HCT116 (cell line): ENCODE measurements around the gene RNASE9. TPM values are rescaled to one million over a fixed set of nuclear protein-coding genes. Genes with fewer than 3 reads are reported as not detected.

ENCODE experiments used
- ATAC-seq: fragments of 200-7000 bp; cut with Tn5 transposase; 2 replicates; pipeline ENCODE4 v1.9.1; 2020; ENCODE audit warnings: mild to moderate bottlenecking, moderate library complexity
- BruUV-seq: library from RNA; stranded (reverse); fragments of 400-500 nt; replicated peaks from 2 replicates; lab custom pipeline; 2021; lab: Mats Ljungman, UMichigan
- CTCF ChIA-PET: fragments of 300-600 bp; sonication (Branson Sonifier 250); formaldehyde crosslinking; loops from one replicate; lab custom pipeline; 2021; ENCODE audit warnings: antibody characterized with exemption; lab: Charles Lee
- POLR2A ChIA-PET: fragments of 300-600, 350-600 bp; sonication (Branson Sonifier 250); formaldehyde crosslinking; loops from one replicate; lab custom pipeline; 2021; ENCODE audit warnings: antibody characterized with exemption; lab: Charles Lee
- RAD21 ChIA-PET, 2 experiments: fragments of 300-600 bp; sonication (Branson Sonifier 250); formaldehyde crosslinking; loops; one replicate each; lab custom pipeline; 2023; ENCODE audit warnings: low total read pairs in 2 of 2; ENCODE audit not compliant: uncharacterized antibody in 2 of 2, unreplicated experiment in 2 of 2, low non-redundant PET in 1 of 2; lab: Charles Lee
- DNase-seq: peaks from one replicate; pipeline ENCODE4 v3.0.0-alpha.2; 2010; ENCODE audit warnings: low read depth, low spot score
- H2AFZ ChIP-seq: fragments of 200-600 bp; shearing (Covaris generic), sonication (generic); 2 replicates; pipeline ENCODE4 v1.6.1; 2017; ENCODE audit warnings: low read depth, mixed run types, mixed read lengths, antibody characterized with exemption, low read length; ENCODE audit not compliant: poor library complexity, severe bottlenecking
- H3K27ac ChIP-seq: 2 replicates; pipeline ENCODE4 v1.5.1; 2012; ENCODE audit warnings: low read depth, low read length
- H3K27me3 ChIP-seq: fragments of 200-600 bp; sonication (generic); 2 replicates; pipeline ENCODE4 v1.6.1; 2016; ENCODE audit warnings: mixed run types, low read length, mixed read lengths; ENCODE audit not compliant: insufficient read depth
- H3K36me3 ChIP-seq, 2 experiments: fragments of 200-500 bp in 1 of 2; fragments of 200-600 bp in 1 of 2; sonication (Bioruptor generic) in 1 of 2; sonication (generic) in 1 of 2; 2 replicates each; pipeline versions ENCODE4 v1.5.1 to v1.6.1; 2014 to 2016; ENCODE audit warnings: low read length in 2 of 2, inconsistent platforms in 1 of 2, mixed read lengths in 1 of 2, mixed run types in 1 of 2; ENCODE audit not compliant: insufficient read depth in 2 of 2, control insufficient read depth in 1 of 2
- H3K4me1 ChIP-seq, 2 experiments: fragments of 200-600 bp in 1 of 2; sonication (generic) in 1 of 2; 2 replicates each; pipeline versions ENCODE4 v1.5.1 to v1.6.1; 2012 to 2017; ENCODE audit warnings: low read length in 2 of 2, inconsistent platforms in 1 of 2, mild to moderate bottlenecking in 1 of 2, mixed read lengths in 1 of 2, mixed run types in 1 of 2, moderate library complexity in 1 of 2; ENCODE audit not compliant: insufficient read depth in 2 of 2, control insufficient read depth in 1 of 2
- H3K4me2 ChIP-seq: fragments of 200-600 bp; sonication (generic); 2 replicates; pipeline ENCODE4 v1.6.1; 2017; ENCODE audit warnings: mixed run types, low read length, mixed read lengths
- H3K4me3 ChIP-seq, 2 experiments: fragments of 200-600 bp in 1 of 2; sonication (generic) in 1 of 2; replicated peaks in 1 of 2; 2 replicates each; pipeline ENCODE4 v1.5.1; 2011 to 2016; ENCODE audit warnings: low read length in 2 of 2, control low read depth in 1 of 2, low read depth in 1 of 2, mild to moderate bottlenecking in 1 of 2, mixed read lengths in 1 of 2, mixed run types in 1 of 2
- H3K79me2 ChIP-seq: fragments of 200-600 bp; sonication (generic); 2 replicates; pipeline ENCODE4 v1.6.1; 2017; ENCODE audit warnings: mild to moderate bottlenecking, mixed run types, low read length, moderate library complexity, mixed read lengths; ENCODE audit not compliant: insufficient read depth
- H3K9ac ChIP-seq: fragments of 200-600 bp; sonication (generic); 2 replicates; pipeline ENCODE4 v1.6.1; 2016; ENCODE audit warnings: low read length, mixed read lengths
- H3K9me2 ChIP-seq: fragments of 200-600 bp; sonication (generic), shearing (Covaris generic); 2 replicates; pipeline ENCODE4 v1.6.1; 2017; ENCODE audit warnings: mixed run types, mild to moderate bottlenecking, moderate library complexity; ENCODE audit not compliant: insufficient read depth
- H3K9me3 ChIP-seq, 2 experiments: fragments of 200-500 bp in 1 of 2; fragments of 200-600 bp in 1 of 2; sonication (Bioruptor generic) in 1 of 2; sonication (generic) in 1 of 2; 2 replicates each; pipeline ENCODE4 v1.6.1; 2014 to 2017; ENCODE audit warnings: low read length in 2 of 2, mixed read lengths in 2 of 2, inconsistent platforms in 1 of 2, low read depth in 1 of 2, mild to moderate bottlenecking in 1 of 2, mixed run types in 1 of 2, moderate library complexity in 1 of 2; ENCODE audit not compliant: control insufficient read depth in 1 of 2, insufficient read depth in 1 of 2
- H4K20me1 ChIP-seq: fragments of 200-600 bp; sonication (generic), shearing (Covaris generic); 2 replicates; pipeline ENCODE4 v1.6.1; 2017; ENCODE audit warnings: mixed run types, mild to moderate bottlenecking, moderate library complexity; ENCODE audit not compliant: insufficient read depth
- ATF3 ChIP-seq: IDR thresholded peaks from 2 replicates; pipeline ENCODE4 v1.6.1; 2012
- CBX3 ChIP-seq: IDR thresholded peaks from 2 replicates; pipeline ENCODE4 v1.6.1; 2012; ENCODE audit warnings: low read depth
- CTCF ChIP-seq, 3 experiments: fragments of 200-600 bp in 1 of 3; sonication (generic) in 1 of 3; IDR thresholded peaks in 2 of 3; conservative IDR thresholded peaks in 1 of 3; 2 replicates each; pipeline ENCODE4 v1.5.1; 2012 to 2017; ENCODE audit warnings: low read depth in 2 of 3, low read length in 2 of 3, antibody characterized with exemption in 1 of 3, borderline replicate concordance in 1 of 3, control low read depth in 1 of 3, mild to moderate bottlenecking in 1 of 3, mixed read lengths in 1 of 3, mixed run types in 1 of 3, moderate library complexity in 1 of 3; ENCODE audit not compliant: insufficient read depth in 1 of 3
- EGR1 ChIP-seq: IDR thresholded peaks from 2 replicates; pipeline ENCODE4 v1.6.1; 2012; ENCODE audit warnings: low read depth
- EZH2 ChIP-seq: fragments of 200-600 bp; sonication (generic); IDR thresholded peaks from 2 replicates; pipeline ENCODE4 v1.6.1; 2017; ENCODE audit warnings: antibody characterized with exemption, mixed run types
- EZH2phosphoT487 ChIP-seq: fragments of 200-600 bp; IDR thresholded peaks from 2 replicates; pipeline ENCODE4 v1.6.1; 2018; ENCODE audit warnings: antibody characterized with exemption, borderline replicate concordance
- FOSL1 ChIP-seq: IDR thresholded peaks from 2 replicates; pipeline ENCODE4 v1.6.1; 2012; ENCODE audit warnings: low read depth
- POLR2A ChIP-seq: IDR thresholded peaks from 2 replicates; pipeline ENCODE4 v1.7.0; 2011; ENCODE audit warnings: borderline replicate concordance; ENCODE audit not compliant: insufficient read depth, insufficient read length; ENCODE audit errors: extremely low read depth
- POLR2AphosphoS5 ChIP-seq: IDR thresholded peaks from 2 replicates; pipeline ENCODE4 v1.6.1; 2011; ENCODE audit warnings: mild to moderate bottlenecking, low read depth, low read length, moderate library complexity
- RAD21 ChIP-seq: IDR thresholded peaks from 2 replicates; pipeline ENCODE4 v1.6.1; 2012; ENCODE audit warnings: low read depth, mild to moderate bottlenecking
- SIN3A ChIP-seq: IDR thresholded peaks from 2 replicates; pipeline ENCODE4 v1.6.1; 2012; ENCODE audit warnings: low read depth
- SRF ChIP-seq: IDR thresholded peaks from 2 replicates; pipeline ENCODE4 v1.6.1; 2012; ENCODE audit warnings: low read depth
- TCF7L2 ChIP-seq: IDR thresholded peaks from 2 replicates; pipeline ENCODE4 v1.7.0; 2011; ENCODE audit warnings: borderline replicate concordance, inconsistent platforms; ENCODE audit not compliant: insufficient read depth, insufficient read length; ENCODE audit errors: extremely low read depth
- YY1 ChIP-seq: IDR thresholded peaks from 2 replicates; pipeline ENCODE4 v1.6.1; 2011; ENCODE audit warnings: low read length, low read depth, moderate library complexity, mild to moderate bottlenecking; ENCODE audit not compliant: insufficient replicate concordance; ENCODE audit errors: extremely low read depth
- ZBTB33 ChIP-seq: IDR thresholded peaks from 2 replicates; pipeline ENCODE4 v1.6.1; 2011; ENCODE audit warnings: mild to moderate bottlenecking, low read length, moderate library complexity; ENCODE audit not compliant: insufficient replicate concordance; ENCODE audit errors: extremely low read depth
- ZFX ChIP-seq: fragments of 450-650 bp; IDR thresholded peaks from 2 replicates; pipeline ENCODE4 v1.6.1; 2017
- intact Hi-C: fragments of 100-400 bp; cut with micrococcal nuclease; formaldehyde crosslinking; loops from 2 replicates; pipeline ENCODE4 v1.10.0; 2022
- total RNA-seq: library from RNA; stranded (reverse); gene quantifications from one replicate; pipeline ENCODE4 v1.2.1, GENCODE V29; 2021; ENCODE audit not compliant: unreplicated experiment
- TF ChIP-seq, protein P1 (sequence below): IDR thresholded peaks from 2 replicates; pipeline ENCODE4 v1.6.1; 2012
- TF ChIP-seq, protein P2 (sequence below): IDR thresholded peaks from 2 replicates; pipeline ENCODE4 v1.6.1; 2012; ENCODE audit warnings: low read depth

Gene RNASE9
- total RNA-seq, 1 experiment from 2014 or later = not detected

DNA sequence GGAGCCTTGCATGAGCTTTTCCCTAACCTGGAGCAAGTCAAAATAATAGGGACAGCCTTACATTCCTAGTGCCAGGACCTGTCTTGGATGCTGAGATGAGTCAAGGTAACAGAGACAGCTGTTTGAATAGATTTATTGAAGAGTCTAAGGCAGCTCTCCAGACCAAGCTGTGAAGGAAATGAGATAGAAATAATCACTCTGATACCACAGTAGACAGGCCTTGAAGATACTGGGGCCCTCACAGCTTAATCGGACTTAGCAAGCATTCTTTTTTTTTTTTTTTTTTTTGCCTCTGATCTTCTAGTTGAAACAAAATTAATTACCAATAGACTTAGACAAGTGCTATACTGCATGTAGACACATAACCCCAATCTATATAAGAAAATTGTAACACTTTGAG, 3.1 kb upstream of the RNASE9 start:
- no peak for DNase-seq
- Histone ChIP-seq H4K20me1 (no peaks in the 10 kb centered on the region), H3K4me1 (no peaks in the 10 kb centered on the region), H3K4me3 (no peak overlapping the region), H3K27ac (no peak overlapping the region), H3K9me3 (no peaks in the 10 kb centered on the region), H3K79me2 (no peaks in the 10 kb centered on the region), H2AFZ (no peak overlapping the region), H3K27me3 (no peaks in the 10 kb centered on the region), H3K36me3 (no peaks in the 10 kb centered on the region), H3K9ac (no peak overlapping the region)
- ChIA-PET CTCF (no interaction called here), POLR2A (no interaction called here), RAD21 (no interaction called here)
- no peak for ATAC-seq
- BruUV-seq = no TSS peak
- intact Hi-C loops = no loop called here
- no peak for TF ChIP-seq YY1
- TF ChIP-seq, protein P1, sequence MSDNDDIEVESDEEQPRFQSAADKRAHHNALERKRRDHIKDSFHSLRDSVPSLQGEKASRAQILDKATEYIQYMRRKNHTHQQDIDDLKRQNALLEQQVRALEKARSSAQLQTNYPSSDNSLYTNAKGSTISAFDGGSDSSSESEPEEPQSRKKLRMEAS = no peak
- TF ChIP-seq ZBTB33 = no peak
- no peak for TF ChIP-seq SIN3A
- no peak for TF ChIP-seq EGR1
- TF ChIP-seq CBX3 = no peak
- no peak for TF ChIP-seq SRF
- no peak for TF ChIP-seq FOSL1
- TF ChIP-seq POLR2AphosphoS5 = no peak
- TF ChIP-seq TCF7L2 = no peak
- TF ChIP-seq CTCF (IDR thresholded peaks at IDR 0.05 in 2 of 3, conservative IDR thresholded peaks at IDR 0.05 in 1 of 3; ENCODE audit: borderline replicate concordance in 1 of 3, insufficient read depth in 1 of 3, low read depth in 2 of 3, low read length in 2 of 3) = no peak
- TF ChIP-seq EZH2 = no peak
- no peak for TF ChIP-seq ATF3
- no peak for TF ChIP-seq POLR2A
- no peak for TF ChIP-seq ZFX
- no peak for TF ChIP-seq EZH2phosphoT487
- no peak for TF ChIP-seq RAD21
- TF ChIP-seq, protein P2, sequence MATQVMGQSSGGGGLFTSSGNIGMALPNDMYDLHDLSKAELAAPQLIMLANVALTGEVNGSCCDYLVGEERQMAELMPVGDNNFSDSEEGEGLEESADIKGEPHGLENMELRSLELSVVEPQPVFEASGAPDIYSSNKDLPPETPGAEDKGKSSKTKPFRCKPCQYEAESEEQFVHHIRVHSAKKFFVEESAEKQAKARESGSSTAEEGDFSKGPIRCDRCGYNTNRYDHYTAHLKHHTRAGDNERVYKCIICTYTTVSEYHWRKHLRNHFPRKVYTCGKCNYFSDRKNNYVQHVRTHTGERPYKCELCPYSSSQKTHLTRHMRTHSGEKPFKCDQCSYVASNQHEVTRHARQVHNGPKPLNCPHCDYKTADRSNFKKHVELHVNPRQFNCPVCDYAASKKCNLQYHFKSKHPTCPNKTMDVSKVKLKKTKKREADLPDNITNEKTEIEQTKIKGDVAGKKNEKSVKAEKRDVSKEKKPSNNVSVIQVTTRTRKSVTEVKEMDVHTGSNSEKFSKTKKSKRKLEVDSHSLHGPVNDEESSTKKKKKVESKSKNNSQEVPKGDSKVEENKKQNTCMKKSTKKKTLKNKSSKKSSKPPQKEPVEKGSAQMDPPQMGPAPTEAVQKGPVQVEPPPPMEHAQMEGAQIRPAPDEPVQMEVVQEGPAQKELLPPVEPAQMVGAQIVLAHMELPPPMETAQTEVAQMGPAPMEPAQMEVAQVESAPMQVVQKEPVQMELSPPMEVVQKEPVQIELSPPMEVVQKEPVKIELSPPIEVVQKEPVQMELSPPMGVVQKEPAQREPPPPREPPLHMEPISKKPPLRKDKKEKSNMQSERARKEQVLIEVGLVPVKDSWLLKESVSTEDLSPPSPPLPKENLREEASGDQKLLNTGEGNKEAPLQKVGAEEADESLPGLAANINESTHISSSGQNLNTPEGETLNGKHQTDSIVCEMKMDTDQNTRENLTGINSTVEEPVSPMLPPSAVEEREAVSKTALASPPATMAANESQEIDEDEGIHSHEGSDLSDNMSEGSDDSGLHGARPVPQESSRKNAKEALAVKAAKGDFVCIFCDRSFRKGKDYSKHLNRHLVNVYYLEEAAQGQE = no peak
- TF ChIP-seq, all 23 proteins: peak for 0
- no peaks in the 10 kb centered on the region for H3K9me2 ChIP-seq
- H3K4me2 ChIP-seq = no peak overlapping the region
